Stomach (tissue), 4 donors: ENCODE results near the gene INHA.

Experiments
- CTCF ChIP-seq, 7 experiments: fragments of 450-650 bp in 4 of 7; fragments of 200-600 bp in 3 of 7; sonication (generic) in 3 of 7; IDR thresholded peaks; one replicate each; pipeline ENCODE4 v1.5.1; 2016 to 2019; ENCODE audit warnings: antibody characterized with exemption in 7 of 7, control low read depth in 2 of 7, mild to moderate bottlenecking in 1 of 7
- EP300 ChIP-seq: sonication (generic); formaldehyde crosslinking; IDR thresholded peaks from one replicate; pipeline ENCODE4 v1.6.1; 2017; ENCODE audit warnings: antibody characterized with exemption
- POLR2A ChIP-seq, 4 donors: fragments of 450-650 bp; IDR thresholded peaks; one replicate each; pipeline ENCODE4 v1.6.1; 2016; ENCODE audit warnings: antibody characterized with exemption in 4 of 4, control low read depth in 2 of 4, mild to moderate bottlenecking in 1 of 4, moderate library complexity in 1 of 4
- POLR2AphosphoS5 ChIP-seq, 3 donors: sonication (generic); formaldehyde crosslinking; IDR thresholded peaks; one replicate each; pipeline ENCODE4 v1.6.1; 2016; ENCODE audit warnings: antibody characterized with exemption in 3 of 3

- TF ChIP-seq POLR2A (IDR thresholded peaks at IDR 0.05): no peak
- no peak for TF ChIP-seq CTCF (IDR thresholded peaks at IDR 0.05)
- TF ChIP-seq EP300: no peak
- TF ChIP-seq POLR2AphosphoS5 (IDR thresholded peaks at IDR 0.05): no peak
Observed at GRCh38 chr2:219533930-219534661, 38.0 kb upstream of the INHA start.
